Measurements from ENCODE around the gene PPP1CA. TPM values are rescaled to one million over a fixed set of nuclear protein-coding genes. Genes with fewer than 3 reads are reported as not detected.
A peak's percentile ranks its signal among the peaks of the same experiment; 100 is the strongest.

Gene PPP1CA
- total and polyA plus RNA-seq, 8 donors = 108 to 173 (median 140) TPM

DNA sequence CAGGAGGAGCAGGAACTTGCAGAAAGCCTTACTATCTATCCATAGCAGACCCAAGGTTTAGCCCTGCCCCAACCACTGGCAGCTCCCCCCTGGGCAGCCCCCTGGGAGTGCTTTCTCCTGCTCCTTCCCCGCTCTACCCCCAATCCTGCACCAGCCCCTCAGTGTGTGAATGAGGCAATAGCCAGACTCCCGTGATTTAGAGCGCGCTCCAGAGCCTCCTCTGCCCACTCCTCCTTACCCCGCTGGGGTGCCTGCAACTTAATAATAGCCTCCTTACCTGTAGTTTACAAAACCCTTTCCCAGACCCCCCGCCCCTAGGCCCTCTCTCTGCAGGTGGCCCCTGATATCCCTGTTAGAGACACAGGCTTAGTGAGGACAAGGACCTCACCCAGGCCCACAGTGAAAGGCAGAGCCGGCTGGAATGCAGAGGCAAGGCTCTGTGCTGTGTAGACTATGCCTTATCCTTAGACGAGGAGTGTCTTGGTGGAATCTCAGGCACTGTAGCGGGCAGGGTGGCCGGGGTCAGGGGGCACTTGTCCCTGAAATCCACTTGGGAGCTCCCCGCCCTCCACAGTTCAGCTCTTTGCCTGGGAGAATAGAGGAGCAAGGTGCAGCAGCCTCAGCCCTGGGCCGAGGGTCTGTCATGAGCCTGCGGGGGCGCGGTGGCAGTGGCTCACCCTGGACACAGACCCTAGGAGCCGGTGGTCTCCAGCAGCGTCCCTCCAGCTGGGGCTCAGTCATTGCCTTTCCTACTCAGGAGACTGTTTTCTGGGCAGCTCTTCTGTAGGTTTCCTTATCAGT, 9.5 kb upstream of the PPP1CA start:
- no peak for DNase-seq
- intact Hi-C loops (cut with DNase I) = no loop called here
- H3K27me3 ChIP-seq = peaks cover 0 to 43% of the 10 kb centered on the region in 2 donors

DNA sequence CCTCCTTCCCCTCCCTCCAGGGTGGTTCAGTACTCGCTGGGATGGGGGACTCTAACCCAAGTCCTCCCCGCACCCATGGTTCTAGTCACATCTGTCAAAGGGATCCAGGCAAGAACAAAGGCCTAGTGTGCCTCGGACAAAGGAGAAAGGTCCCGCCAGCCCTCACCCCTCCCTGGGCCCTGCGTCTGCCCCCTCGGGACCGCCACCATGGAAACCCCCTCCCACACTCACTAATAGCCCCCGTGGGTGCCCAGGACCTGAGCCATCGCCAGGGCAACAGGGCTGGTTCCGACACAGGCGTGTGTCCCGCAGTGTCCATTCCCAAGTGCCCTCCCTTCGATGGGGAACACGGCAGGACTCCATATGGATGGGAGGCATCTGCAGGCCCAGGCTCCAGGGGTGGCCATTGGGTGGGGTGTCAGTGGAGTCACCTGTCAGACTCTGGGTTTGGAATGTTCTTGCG, 8.7 kb upstream of the PPP1CA start:
- peak overlapping the region in 1 of 2 donors; percentile 53 for H3K27ac ChIP-seq
- H3K36me3 ChIP-seq = no peaks in the 10 kb centered on the region
- H3K27me3 ChIP-seq = peaks cover 0 to 35% of the 10 kb centered on the region in 2 donors
- TF ChIP-seq, protein P1, sequence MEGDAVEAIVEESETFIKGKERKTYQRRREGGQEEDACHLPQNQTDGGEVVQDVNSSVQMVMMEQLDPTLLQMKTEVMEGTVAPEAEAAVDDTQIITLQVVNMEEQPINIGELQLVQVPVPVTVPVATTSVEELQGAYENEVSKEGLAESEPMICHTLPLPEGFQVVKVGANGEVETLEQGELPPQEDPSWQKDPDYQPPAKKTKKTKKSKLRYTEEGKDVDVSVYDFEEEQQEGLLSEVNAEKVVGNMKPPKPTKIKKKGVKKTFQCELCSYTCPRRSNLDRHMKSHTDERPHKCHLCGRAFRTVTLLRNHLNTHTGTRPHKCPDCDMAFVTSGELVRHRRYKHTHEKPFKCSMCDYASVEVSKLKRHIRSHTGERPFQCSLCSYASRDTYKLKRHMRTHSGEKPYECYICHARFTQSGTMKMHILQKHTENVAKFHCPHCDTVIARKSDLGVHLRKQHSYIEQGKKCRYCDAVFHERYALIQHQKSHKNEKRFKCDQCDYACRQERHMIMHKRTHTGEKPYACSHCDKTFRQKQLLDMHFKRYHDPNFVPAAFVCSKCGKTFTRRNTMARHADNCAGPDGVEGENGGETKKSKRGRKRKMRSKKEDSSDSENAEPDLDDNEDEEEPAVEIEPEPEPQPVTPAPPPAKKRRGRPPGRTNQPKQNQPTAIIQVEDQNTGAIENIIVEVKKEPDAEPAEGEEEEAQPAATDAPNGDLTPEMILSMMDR (IDR thresholded peaks at IDR 0.05) = no peak
- intact Hi-C loops (cut with DNase I) = no loop called here
- no peaks in the 10 kb centered on the region for H3K9me3 ChIP-seq
- peaks cover 4 to 55% of the 10 kb centered on the region in 2 donors for H3K4me1 ChIP-seq
- ATAC-seq (no peak), DNase-seq (no peak)
- no peak overlapping the region for H3K4me3 ChIP-seq

More for the DNA sequence above, 9.5 kb upstream of the PPP1CA start:
- peaks cover 5 to 55% of the 10 kb centered on the region in 2 donors for H3K4me1 ChIP-seq
- H3K9me3 ChIP-seq = no peaks in the 10 kb centered on the region
- no peak for ATAC-seq
- H3K36me3 ChIP-seq = no peaks in the 10 kb centered on the region
- H3K4me3 ChIP-seq = no peak overlapping the region
- TF ChIP-seq, protein P1 (IDR thresholded peaks at IDR 0.05) = no peak
- no peak overlapping the region for H3K27ac ChIP-seq

- no peaks in the 10 kb centered on the region for H3K9me3 ChIP-seq
- H3K27me3 ChIP-seq = peaks cover 0 to 29% of the 10 kb centered on the region in 2 donors
- H3K4me3 ChIP-seq = no peak overlapping the region
- intact Hi-C loops (cut with DNase I) = no loop called here
- peak overlapping the region in 1 of 2 donors; percentile 53 for H3K27ac ChIP-seq
- ATAC-seq (peak; percentile 63), DNase-seq (peak in 1 of 4 donors; percentile 47)
- peaks cover 0 to 54% of the 10 kb centered on the region in 2 donors for H3K4me1 ChIP-seq
- TF ChIP-seq, protein P1 (IDR thresholded peaks at IDR 0.05) = no peak
- no peaks in the 10 kb centered on the region for H3K36me3 ChIP-seq
These were observed 8.2 kb upstream of the PPP1CA start for GRCh38 chr11:67409781-67410368.

DNA sequence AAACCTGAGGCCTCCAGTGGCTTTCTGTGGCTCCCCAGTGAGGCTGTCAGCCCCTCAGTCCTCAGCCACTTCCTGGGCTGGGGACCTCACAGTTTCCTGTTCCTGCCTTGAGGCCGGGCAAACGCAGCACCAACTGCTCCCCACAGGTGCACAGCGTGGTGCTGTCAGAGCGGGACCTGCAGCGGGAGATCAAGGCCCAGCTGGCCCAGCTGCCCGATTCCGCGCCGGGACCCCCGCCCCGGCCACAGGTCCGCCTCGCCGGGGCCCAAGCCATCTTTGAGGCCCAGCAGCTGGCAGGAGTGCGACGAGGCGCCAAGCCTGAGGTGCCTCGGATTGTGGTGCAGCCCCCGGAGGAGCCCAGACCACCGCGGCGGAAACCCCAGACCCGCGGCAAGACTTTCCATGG, 7.6 kb upstream of the PPP1CA start:
- no peaks in the 10 kb centered on the region for H3K9me3 ChIP-seq
- peaks cover 0 to 55% of the 10 kb centered on the region in 2 donors for H3K4me1 ChIP-seq
- TF ChIP-seq, protein P1 (IDR thresholded peaks at IDR 0.05) = no peak
- H3K27me3 ChIP-seq = peaks cover 0 to 23% of the 10 kb centered on the region in 2 donors
- DNase-seq (peak in 1 of 4 donors; percentile 81), ATAC-seq (peak; percentile 4)
- no peaks in the 10 kb centered on the region for H3K36me3 ChIP-seq
- intact Hi-C loops (cut with DNase I) = no loop called here
- peak overlapping the region in 1 of 2 donors; percentile 53 for H3K27ac ChIP-seq
- H3K4me3 ChIP-seq = peak overlapping the region in 1 of 2 donors; percentile 6

Data from left lung (tissue), 10 donors.